Measurements from ENCODE around the gene CDK5R1.

Gene CDK5R1

GRCh38 chr17:32517982-32518381 lies 31.2 kb downstream of the CDK5R1 start:
- no peak for TF ChIP-seq MYC (IDR thresholded peaks at IDR 0.05; ENCODE audit: low read depth, low read length)
- TF ChIP-seq POLR2A (IDR thresholded peaks at IDR 0.05; ENCODE audit: extremely low read depth, insufficient read length), result no peak
- no peak for TF ChIP-seq CTCF (IDR thresholded peaks at IDR 0.05; ENCODE audit: low read depth, low read length)
- TF ChIP-seq, protein P1, sequence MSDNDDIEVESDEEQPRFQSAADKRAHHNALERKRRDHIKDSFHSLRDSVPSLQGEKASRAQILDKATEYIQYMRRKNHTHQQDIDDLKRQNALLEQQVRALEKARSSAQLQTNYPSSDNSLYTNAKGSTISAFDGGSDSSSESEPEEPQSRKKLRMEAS (IDR thresholded peaks at IDR 0.05; ENCODE audit: low read depth, low read length), result no peak
- DNase-seq (ENCODE audit: low read depth), result no peak
- no peak overlapping the region for H3K4me3 ChIP-seq (ENCODE audit: low read depth, low read length)

- TF ChIP-seq POLR2A (IDR thresholded peaks at IDR 0.05; ENCODE audit: extremely low read depth, insufficient read length) (no peak), CTCF (IDR thresholded peaks at IDR 0.05; ENCODE audit: low read depth, low read length) (no peak), MYC (IDR thresholded peaks at IDR 0.05; ENCODE audit: low read depth, low read length) (no peak)
- TF ChIP-seq, protein P1 (IDR thresholded peaks at IDR 0.05; ENCODE audit: low read depth, low read length), result no peak
- no peak for DNase-seq (ENCODE audit: low read depth)
- H3K4me3 ChIP-seq (ENCODE audit: low read depth, low read length), result no peak overlapping the region
These were observed 31.9 kb downstream of the CDK5R1 start for GRCh38 chr17:32518646-32519227.

DNA sequence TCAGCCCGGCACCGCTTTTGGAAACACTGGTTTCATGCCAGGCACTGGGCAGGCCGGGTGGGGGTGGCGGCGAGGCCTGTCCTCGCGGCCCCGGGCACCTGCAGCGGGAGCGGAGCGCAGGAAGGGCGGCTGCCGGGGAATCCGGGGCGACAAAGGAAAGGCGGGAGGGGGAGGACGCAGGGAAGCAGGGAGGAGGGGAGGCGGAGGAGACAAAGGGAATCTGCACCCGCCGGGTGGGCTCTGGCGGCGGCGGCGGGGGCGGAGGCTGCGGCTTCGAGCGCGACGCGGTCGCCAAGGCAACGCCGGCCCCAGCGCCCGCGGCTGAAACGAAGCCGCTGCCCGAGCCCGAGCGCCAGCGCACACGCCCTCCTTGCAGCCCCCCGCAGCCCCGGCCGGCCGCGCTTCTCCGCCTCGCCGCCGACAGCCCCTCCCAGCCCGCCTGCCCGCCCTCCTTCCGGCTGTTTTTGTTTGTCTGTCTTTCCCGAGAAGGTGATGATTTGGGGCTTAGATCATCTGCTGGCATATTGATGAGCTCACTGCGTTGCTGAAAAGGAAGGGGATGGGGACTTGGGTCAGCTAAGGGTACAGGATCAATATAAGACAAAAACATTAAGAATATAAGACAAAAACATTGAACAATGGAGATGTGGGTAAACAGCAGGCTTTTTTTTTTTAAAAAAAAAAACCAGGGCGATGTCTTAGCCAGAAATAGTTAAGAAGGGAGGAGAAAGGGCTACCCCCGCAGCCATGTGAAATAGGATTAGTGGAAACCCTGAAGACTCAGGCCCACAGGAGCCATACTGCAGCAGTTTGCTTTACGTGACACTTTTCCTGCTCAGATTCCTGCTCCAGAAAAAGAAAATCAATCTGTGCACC lies 32.7 kb downstream of the CDK5R1 start:
- H3K4me3 ChIP-seq (ENCODE audit: low read depth, low read length), result peak overlapping the region; percentile 30
- TF ChIP-seq MYC (IDR thresholded peaks at IDR 0.05; ENCODE audit: low read depth, low read length) (no peak), CTCF (IDR thresholded peaks at IDR 0.05; ENCODE audit: low read depth, low read length) (no peak), POLR2A (IDR thresholded peaks at IDR 0.05; ENCODE audit: extremely low read depth, insufficient read length) (no peak)
- TF ChIP-seq, protein P1 (IDR thresholded peaks at IDR 0.05; ENCODE audit: low read depth, low read length), result no peak
- peak; percentile 71 for DNase-seq (ENCODE audit: low read depth)

DNA sequence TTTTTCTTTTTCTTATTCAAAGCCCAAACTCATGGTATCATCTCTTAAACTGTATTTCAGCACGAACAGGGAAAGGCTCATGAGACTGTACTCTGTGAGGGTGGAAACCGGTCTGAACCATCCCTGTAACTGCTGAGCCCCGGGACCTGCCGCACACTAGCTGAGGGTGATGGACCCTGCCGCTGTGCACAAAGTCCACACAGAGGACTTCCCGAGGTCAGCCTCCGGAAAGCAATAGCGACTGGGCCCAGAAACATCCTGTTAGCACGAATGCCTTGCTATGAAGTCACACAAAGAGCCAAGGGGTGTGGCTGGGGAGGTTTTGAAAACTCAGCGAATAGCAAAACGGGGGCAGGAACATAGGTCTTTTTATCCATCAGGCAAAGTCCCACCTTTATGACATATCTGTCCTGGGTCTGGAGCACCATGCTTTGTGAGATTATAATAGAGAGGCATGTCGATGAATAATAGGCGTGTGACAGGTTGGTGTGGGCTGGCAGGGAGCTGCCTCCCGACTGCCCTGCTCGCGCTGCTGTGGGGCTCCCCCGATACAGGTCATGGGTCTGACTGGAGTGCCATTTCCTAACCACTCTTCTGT lies 33.4 kb downstream of the CDK5R1 start:
- H3K4me3 ChIP-seq (ENCODE audit: low read depth, low read length), result no peak overlapping the region
- DNase-seq (ENCODE audit: low read depth), result no peak
- no peak for TF ChIP-seq POLR2A (IDR thresholded peaks at IDR 0.05; ENCODE audit: extremely low read depth, insufficient read length)

GRCh38 chr17:32520737-32521404 lies 34.1 kb downstream of the CDK5R1 start:
- DNase-seq (ENCODE audit: low read depth), result no peak
- no peak overlapping the region for H3K4me3 ChIP-seq (ENCODE audit: low read depth, low read length)
- TF ChIP-seq CTCF (IDR thresholded peaks at IDR 0.05; ENCODE audit: low read depth, low read length) (no peak), POLR2A (IDR thresholded peaks at IDR 0.05; ENCODE audit: extremely low read depth, insufficient read length) (no peak), MYC (IDR thresholded peaks at IDR 0.05; ENCODE audit: low read depth, low read length) (no peak)
- TF ChIP-seq, protein P1 (IDR thresholded peaks at IDR 0.05; ENCODE audit: low read depth, low read length), result no peak
